Activated CD4-positive, alpha-beta T cell treated with anti-CD3 and anti-CD28 coated beads, Interleukin-2, Interleukin-4, amounts not matched to agents 100 ng/mL and 50 ng/mL, durations not matched to agents 16 hours and 8 hours (primary cell): ENCODE data around the gene C1orf74.

ENCODE experiments used
- DNase-seq: peaks from one replicate; pipeline ENCODE4 v3.0.0-alpha.2; 2020; ENCODE audit warnings: low spot score

Gene C1orf74

DNA sequence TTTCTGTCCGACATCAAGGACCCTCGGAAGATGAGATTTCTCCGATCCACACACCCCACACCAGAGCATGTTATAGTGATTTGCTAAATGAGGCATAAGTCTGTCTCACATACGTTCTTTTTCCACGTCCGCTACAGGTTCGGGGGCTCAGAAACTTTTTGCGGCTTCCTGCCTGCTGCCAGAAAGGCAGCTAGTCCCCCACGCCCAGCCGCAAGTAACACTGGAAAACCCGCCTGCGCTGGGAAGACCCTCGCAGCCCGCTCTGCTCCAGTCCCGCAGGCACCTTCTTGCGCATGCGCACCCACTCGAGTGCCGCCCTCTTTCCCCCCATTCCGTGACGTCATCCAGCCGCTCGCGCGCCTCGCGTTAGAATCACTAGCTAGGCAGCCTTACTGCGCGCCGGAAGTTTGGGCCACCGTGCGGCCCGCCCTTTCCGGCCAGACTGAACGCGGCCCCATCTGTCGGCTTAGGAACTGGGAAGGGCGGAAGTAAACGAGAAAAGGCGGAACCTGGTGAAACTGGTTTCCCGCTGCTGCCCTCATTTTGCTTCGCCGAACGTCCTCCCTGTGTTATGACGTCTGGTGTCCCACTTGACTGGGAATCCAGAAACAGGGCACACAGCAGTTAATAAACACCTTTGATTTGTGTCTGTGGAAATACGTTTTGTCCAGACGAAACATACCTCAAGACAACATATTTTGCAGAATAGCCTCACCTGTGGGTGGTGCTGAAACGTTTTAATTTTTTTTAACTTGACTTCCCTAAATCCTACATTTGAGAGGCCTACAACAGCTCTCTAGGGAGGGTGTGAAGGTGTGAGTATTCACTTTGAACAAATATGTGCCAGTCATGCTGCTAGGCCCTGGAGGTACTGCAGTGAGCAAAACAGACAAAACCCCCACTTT lies at the start of gene C1orf74:
C1orf74 (minus strand) TSS at position 295 of the 905 bp plus-strand sequence. CDS start 925 bp downstream, outside the sequence.
- peak; percentile 99 for DNase-seq

DNA sequence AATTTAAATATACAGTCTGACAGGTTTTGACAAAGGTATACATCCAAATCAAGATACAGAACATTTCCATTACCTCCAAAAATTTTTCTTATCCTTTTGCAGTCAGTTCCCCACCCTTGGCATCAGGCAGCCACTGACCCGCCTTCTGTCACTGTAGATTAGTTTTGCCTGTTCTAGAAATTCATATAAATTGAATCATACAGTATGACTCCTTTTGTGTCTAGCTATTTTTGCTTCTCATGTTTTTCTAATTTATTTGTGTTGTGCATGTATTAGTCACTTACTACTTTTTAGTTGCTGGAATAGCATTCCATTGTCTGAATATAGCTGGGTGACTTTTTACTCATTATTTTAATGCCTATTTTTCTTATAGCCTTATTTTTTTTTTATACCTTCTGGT lies 47.3 kb upstream of the C1orf74 start:
- no peak for DNase-seq

DNA sequence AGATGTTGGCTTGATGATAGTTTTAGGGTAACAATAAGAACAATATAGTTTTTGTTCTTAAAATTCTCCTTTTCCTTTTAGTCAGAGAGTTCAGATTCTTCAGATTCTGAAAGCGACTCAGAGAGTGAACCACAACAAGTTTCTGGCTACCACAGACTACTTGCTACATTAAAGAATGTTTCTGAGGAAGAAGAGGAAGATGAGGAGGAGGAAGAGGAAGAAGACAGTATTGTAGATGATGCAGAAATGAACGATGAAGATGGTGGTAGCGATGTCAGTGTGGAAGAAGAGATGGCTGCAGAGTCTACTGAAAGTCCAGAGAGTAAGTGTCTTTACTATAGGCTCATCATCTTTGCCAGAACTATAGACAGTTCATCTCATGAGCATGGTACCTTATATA lies 46.4 kb upstream of the C1orf74 start:
- no peak for DNase-seq

DNA sequence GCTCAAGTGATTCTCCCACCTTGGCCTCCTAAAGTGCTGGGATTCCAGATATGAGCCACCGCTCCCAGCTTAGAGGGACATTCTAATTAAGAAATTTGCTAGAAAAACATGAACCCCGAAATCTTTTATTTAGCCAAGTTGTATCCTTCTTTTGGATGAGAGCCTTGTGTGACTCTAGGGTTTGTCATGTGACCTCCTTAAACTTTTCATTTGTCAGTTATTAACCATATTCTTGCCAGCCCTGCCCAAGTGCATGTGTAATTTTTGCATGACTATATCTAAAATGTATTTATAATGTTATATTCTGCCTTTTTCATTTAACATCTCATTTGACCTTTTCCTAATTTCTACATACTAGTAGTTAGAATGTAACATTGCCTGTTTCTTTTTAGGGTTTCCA lies 45.4 kb upstream of the C1orf74 start:
- DNase-seq: no peak

DNA sequence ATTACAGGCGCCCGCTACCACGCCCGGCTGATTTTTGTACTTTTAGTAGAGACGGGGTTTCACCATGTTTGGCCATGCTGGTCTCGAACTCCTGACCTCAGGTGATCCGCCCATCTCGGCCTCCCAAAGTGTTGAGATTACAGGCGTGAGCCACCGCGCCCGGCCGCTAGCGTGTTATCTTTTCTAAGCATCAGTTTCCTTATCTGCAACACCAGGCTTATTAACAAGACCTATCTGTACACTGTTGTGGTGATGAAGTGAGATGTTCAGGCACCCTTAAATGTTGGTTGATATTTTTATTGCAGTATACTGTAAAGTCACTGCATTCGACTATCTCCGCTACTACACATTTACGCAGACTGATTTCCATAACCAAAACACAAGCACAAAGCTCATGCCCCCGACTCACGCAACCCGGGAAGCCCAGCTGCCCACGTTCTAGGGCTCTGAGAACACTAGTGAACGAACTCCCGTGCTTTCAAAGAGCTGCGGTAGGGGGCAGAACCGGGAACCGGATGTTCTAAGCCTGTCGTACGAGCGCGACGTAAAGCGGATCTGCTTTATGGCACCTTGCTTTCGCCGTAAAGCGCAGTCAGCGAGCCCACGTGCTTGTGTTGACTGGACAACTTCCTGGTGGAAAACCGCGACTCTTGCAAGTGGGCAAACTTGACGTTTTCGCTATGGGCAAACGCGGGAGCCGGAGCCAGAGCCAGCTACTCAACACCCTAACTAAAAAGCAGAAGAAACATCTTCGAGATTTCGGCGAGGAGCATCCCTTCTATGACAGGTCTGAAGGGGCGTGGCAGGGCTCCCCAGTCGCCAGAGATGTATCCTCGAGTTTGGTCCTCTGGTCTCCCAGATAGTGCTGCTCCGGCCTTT lies 43.3 kb upstream of the C1orf74 start, which contains the start of gene UTP25:
UTP25 (plus strand) TSS at position 589 of the 879 bp plus-strand sequence; CDS start at position 681, 92 bp downstream.
- peak; percentile 96 for DNase-seq

DNA sequence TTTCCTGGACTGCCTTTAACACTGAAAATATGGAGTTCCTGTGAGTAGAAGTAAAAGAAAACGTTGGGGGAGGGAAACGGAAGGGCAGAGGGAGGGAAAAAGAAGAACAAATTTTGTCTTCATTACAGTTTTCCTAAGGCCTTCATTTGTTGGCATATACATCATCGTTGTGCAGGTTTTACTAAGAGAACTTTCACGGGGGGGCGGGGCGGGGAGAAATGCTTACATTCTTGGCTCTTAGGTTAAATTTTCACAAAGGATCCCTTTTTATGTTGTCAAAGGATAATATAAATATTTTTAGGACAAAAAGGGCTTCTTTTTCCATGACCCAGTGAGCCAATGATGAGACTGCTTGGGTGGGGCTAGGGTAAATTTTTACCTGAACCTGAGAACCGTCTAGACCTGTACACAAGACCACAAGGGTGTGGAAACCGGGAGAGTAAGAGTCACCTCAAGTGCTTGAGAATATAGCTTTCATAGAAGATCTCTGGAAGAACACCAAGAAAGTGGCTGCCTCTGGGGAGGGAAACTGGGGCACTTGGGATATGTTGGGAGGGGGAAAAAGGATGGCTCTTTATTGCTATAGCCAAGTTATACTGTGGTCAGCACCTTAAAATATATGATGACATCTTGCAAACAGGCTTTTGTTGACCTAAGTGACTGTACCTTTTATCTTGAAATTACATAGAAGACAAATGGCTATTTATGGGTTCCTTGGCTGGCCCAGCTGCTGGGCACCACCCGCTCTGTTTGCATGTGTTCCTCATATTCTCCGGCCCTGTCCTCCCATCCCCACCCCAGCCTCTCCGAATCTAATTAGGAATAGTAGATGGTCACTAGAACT lies 41.5 kb upstream of the C1orf74 start:
- no peak for DNase-seq

DNA sequence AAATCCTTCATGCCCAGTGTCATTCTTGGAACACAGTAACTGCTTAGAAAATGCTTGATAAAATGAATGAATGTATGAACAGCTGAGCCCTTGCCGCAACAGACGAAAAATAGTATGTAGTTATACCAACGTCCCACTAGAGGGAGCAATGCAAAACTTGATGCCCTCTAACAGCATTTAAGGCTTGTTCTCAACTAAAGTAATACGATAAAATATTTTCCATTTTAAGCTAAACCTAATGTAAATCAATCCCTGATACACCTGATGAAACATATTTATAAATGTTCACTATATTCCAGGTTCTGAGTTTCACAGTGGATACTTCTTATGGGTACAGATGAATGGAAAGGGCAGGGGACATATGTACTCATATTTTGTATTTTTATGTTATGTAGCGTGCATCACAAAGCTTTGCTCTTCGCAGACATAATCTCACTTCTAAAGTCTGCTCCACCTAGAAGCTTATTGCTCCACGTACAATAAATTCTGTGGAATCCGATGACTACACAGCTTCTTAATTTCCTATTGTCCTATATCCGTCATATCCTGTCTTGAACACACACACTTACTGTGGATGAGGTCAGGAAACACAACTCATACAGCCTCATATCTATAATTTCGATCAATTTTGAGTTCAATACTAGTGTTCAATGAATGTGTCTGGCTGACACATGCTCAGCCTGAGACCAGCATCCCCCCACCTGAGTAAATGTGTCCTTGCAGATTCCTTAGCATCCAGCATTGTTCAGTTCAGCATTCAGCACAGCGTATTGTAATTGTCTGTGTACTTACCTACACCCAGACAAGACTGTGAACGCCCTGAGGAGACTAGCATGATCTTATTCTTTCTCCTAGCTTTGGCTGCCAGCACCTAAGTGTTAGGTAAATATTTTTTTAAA lies 39.0 kb upstream of the C1orf74 start:
- peak; percentile 56 for DNase-seq

DNA sequence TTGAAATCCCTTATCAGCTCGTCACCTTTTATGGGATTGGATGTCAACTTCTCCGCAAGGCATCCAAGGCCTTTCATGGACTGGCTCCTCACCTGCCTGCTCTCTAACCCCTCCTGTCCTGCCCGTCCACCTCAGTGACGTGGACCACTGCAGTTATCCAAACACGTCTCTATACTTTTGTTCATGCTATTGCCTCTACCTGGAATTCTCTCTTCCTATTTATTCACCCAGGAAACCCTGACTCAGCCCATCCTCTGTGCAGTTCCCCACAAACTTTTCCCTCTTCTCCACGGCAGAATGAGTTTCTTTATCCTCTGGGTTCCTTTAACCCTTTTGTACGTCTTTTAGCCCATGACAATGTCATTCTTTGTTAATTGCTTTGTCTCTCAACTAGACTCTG lies 38.3 kb upstream of the C1orf74 start:
- DNase-seq: no peak

DNA sequence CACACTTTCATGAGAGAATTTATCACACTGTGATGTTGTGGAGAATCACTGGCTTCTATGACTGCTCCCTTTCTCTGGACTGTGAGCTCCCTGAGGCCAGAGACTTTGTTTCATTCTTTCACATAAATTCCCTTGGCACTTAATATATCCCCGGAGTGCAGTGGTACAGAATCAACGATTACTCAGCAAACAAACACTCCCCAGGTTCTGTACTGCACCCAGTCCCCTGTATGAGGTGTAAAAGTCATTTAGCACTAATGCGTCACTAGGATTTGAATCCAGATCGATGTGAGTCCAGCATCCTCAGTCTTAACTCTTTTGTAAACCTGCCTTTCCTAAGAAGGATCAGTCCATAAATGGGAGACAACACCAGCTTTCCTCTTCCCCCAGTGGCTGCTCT lies 36.6 kb upstream of the C1orf74 start:
- no peak for DNase-seq

DNA sequence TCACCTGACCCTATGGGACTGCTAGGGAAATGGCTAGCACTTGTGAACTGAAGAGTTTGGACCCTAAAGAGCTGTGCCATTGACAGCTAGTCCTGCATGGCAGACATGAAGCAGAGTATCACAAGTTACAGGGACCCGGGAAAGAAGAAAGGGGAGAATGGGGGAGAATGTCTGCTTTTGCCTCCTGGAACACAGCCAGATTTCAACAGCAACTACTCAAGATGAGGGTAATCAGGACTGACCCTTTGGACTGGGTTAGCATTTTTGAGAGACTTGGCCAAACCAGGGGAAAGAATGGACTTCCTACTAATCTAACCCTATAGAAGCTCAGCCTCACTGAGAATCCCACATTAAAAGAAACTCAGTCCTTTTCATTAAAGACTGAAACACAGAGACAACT lies 34.7 kb upstream of the C1orf74 start:
- DNase-seq: no peak

DNA sequence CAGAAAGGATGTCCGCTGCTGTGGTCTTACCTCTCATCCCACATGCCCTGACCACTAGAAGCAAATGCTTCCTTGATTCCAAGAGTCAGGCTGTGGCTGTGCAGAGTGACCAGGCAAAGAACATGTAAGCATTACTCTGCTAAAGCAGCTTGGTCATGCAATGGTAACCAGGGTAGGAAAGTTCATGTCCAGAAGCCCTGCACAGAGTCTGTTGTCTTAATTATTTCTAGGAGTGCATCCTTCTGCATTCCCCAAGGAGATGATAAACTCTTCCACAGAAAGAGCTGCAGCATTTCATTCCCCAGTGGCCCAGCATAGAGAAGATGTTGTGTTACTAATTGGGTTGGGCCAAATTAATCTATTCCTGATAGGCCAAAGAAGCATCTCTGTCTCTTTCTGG lies 33.3 kb upstream of the C1orf74 start:
- DNase-seq: no peak

DNA sequence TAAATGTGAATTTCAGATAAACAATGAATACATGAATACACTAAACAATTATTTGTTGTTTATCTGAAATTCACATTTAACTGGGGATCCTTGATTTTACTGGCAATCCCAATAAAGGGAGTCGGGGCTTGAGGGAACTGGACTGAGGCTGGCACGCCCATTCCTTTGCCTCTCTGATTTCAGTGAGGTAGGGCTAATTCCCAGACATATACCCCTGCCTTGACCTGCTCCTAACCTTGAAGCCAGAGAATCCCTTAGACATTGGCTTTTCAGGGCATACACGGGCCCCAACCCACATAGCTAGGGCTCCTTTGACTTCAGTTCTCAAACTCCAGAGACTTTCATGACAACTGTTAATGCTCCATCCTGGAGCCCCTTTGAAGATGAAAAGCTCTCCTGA lies 32.6 kb upstream of the C1orf74 start:
- DNase-seq: no peak

DNA sequence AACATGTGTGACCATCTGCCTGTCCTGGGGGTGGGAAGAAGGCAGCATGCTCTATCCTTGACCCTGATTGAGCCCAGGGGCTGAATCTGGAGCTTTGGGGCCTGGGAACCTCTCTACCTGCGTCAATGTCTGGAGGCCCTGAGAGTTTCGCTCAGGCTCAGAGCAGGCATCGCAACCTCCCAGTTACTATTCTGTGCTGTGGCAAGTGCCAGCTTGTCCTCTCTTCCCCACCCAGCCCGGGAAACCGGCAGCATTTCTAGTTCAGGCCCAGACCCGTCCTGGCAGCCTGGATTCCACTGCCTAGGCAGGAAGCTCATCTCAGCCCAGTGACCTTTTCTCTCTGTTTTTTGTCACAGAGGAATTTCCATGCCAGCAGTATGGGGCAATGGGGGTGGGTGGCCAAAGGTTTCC lies 31.6 kb upstream of the C1orf74 start:
- DNase-seq: no peak

DNA sequence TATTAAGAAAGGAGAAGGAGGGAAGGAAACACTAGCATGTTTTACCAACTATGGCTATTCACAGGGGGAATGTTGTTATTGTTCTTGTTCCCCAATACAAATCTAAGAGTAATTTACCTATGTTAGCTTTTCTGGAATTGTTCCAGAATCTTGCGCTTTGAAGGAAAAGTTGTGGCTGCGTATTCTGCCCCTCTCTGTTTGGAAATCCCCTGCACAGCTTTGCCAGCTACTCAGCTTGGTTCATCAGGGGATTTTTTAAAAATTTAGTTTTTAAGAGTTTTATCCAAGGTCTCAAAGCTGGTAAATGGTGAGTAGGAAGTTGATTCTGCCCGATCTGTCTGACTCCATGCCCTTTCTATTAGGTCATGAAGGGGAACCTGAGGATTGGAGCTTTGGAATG lies 31.1 kb upstream of the C1orf74 start:
- no peak for DNase-seq

DNA sequence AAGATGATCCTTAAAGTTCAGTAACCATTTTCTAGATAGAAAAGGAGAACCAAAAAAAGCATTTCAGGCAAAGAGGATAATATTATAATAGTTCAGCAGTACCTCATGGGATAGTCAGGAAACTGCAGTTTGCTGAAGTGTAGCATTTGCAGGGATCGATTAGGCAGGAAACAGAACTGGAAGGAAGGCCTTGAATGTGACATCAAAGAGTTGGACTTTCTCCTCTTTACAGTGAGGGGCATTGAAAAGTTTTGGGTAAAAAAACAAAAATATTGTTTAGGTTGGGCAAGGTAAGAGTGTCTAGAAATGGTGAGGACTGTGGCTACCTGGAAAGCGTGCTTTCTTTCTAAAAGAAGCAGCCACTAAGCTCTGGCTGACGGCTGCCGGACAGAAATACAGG lies 29.5 kb upstream of the C1orf74 start:
- no peak for DNase-seq

DNA sequence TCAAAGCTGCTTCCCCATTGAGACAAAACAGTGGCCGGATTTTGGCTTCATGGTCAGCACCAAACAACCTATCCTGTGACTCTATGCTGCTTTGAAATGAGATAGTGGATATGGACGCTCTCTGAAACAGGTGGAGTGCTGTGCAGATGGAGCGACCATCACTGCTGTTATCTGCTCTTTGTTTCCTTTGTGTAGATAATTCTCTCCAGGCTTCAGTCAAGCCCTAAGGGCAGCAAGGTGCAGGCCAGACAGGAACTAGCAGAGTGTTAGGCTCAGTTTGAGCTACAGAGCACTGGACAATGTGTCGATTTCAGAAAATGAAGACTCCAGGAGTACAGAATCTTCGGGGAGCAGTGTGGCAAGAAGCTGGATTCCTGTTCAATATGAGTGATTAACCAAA lies 26.4 kb upstream of the C1orf74 start:
- DNase-seq: no peak

DNA sequence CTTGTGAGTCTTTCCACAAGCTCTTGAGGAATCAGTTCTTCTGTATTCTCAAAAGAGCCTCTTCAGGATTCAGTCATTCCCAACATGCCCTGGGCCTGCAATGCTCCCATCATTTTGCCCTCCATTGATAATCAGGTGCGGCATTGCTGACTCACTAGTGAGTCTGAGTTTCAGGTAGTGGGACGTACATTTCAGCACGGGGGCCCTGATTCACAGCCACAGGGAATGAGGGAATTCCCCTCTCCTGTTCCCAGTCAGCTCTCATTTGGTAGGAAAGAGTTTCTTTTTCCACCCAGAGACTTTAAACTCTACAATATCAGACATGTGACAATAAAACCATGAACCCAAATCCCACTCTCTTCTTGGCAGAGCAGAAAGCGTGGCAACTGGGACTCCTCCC lies 25.3 kb upstream of the C1orf74 start:
- DNase-seq: no peak

DNA sequence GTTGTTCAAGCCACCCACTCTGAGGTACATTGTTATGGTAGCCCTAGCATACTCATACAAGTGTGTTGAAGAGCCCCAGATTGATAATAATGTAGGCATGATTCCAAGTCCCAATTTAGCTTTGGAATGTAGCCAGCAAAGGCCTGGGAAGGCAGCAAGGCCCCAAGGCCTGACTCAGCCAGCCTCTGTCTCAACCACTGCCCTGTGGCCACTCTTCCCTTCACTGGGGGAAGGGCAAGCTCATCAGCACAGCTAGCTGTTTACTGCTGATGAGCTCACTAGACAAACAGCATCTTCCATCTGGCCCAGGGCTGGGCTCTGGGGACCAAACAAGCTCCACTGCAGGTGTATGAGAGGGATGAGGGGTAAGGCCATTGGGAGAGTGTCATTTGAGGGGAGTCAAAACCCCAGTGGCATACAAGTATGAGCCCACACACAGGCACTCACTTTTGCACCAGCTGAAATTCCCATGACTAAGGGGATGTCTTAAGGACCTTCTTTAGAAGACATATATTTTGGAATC lies 23.8 kb upstream of the C1orf74 start:
- no peak for DNase-seq

DNA sequence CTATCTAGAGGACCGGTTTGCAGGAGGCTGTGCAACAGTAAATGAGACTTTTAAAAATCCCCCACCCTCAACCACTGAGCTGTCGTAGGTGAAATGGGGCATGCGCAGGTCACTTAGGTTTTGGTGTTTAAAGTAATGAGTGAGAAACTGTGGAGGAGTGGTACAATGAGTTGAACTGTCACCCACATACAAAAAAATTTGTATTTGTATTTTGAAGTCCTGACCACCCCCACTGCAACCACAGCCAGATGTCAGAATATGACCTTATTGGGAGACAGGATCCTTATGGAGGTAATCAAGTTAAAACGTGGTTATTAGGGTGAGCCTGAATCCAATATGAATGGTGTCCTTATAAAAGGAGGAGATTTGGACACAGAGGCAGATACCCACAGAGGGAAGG lies 23.1 kb upstream of the C1orf74 start:
- no peak for DNase-seq

DNA sequence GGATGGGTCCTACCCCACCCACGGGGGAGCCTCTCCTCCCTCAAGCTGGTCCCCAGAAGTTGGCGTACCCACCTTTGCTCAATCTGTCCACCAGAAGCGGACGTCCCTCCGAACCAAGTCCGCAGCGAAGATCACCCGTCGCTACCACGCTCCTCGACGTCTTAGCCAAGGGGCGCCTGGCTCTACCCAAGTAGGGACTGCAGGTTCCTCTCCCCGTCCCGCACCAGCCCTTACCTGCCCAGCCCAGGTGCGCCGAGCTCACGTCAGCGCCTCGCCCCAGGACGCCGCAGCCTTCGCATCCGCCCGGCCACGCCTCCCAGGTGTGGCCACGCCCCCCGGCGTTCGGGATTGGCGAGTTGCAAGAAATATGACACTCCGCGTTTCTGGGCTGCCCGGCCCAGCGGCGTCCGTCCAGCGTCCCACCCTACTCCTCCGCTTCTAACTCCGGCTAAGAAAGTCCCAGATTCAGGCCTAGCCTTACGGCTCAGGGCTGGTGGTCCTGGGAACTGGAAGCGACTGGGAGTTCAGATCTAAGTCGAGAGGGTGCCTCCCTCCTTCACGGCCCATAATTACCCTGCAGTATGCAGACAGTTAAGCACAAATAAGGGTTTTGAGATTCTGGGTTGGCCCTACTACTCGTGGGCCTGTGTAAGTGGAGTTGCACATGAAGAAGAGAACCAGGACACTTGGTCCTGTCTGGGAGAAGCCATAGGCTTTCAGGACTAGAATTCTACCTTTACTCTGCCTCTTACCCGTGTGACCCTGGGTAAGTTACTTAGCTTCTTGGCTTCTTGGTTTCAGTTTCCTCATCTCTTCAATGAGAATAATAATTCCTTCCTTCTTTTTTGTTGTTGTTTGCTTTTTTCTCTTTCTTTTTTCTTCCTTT lies 21.8 kb upstream of the C1orf74 start, which contains the start of gene IRF6:
IRF6 (minus strand) TSS at position 268 of the 886 bp plus-strand sequence. CDS start 4,729 bp downstream, outside the sequence.
- peak; percentile 10 for DNase-seq
